ENCODE data around the gene C1QBP. TPM values are rescaled to one million over a fixed set of nuclear protein-coding genes. Genes with fewer than 3 reads are reported as not detected.

The C1QBP gene
- total RNA-seq, 1 experiment from 2014 or later, result 225 TPM

GRCh38 chr17:5425826-5426225 is 13.1 kb downstream of the C1QBP start:
- TF ChIP-seq SIN3A (IDR thresholded peaks at IDR 0.05; ENCODE audit: borderline replicate concordance, insufficient read depth, low read depth, low read length), result no peak
- no peak for TF ChIP-seq CTCF (IDR thresholded peaks at IDR 0.05)
- TF ChIP-seq TCF7L2 (IDR thresholded peaks at IDR 0.05; ENCODE audit: low read depth, low read length), result no peak
- no peak for TF ChIP-seq POLR2AphosphoS5 (IDR thresholded peaks at IDR 0.05; ENCODE audit: low read depth, low read length)
- no peak for TF ChIP-seq REST (IDR thresholded peaks at IDR 0.05; ENCODE audit: insufficient read depth in 1 of 2, low read depth in 2 of 2, low read length in 1 of 2)
- H3K9me3 ChIP-seq (ENCODE audit: control insufficient read depth, insufficient read depth, low read depth, low read length), result no peaks in the 10 kb centered on the region
- no peak overlapping the region for H3K27ac ChIP-seq (ENCODE audit: low read length)
- intact Hi-C loops (cut with micrococcal nuclease; ENCODE audit: unreplicated experiment), result no loop called here
- no peak for DNase-seq (ENCODE audit: low read depth, low spot score)
- H3K4me3 ChIP-seq (ENCODE audit: low read depth in 2 of 2, low read length in 2 of 2), result no peak overlapping the region
- ChIA-PET POLR2A (no interaction called here), CTCF (interaction anchor here (0.6 kb wide), 1 partner anchor 228 kb away, joined by 5 read pairs; no protein-coding TSS in a partner anchor)
- peaks cover 21% of the 10 kb centered on the region for H3K36me3 ChIP-seq (ENCODE audit: control insufficient read depth, insufficient read depth, low read length)
- peaks cover 3% of the 10 kb centered on the region; the same call in 1 of the 2 replicates for H3K4me1 ChIP-seq (ENCODE audit: control insufficient read depth, insufficient read depth, low read length)
- no TSS peak for BruUV-seq (replicated peaks)
- no peak for ATAC-seq
- no peaks in the 10 kb centered on the region for H3K27me3 ChIP-seq (ENCODE audit: control insufficient read depth, insufficient read depth, low read length)
- in situ Hi-C loops (cut with HindIII; ENCODE audit: low pct_unique_long_range_greater_than_20kb, low sequenced_read_pairs), result no loop called here

GRCh38 chr17:5424909-5425308 is 14.0 kb downstream of the C1QBP start:
- Histone ChIP-seq H3K27me3 (ENCODE audit: control insufficient read depth, insufficient read depth, low read length) (no peaks in the 10 kb centered on the region), H3K27ac (ENCODE audit: low read length) (no peak overlapping the region), H3K4me1 (ENCODE audit: control insufficient read depth, insufficient read depth, low read length) (peaks cover 5% of the 10 kb centered on the region; the same call in 1 of the 2 replicates), H3K9me3 (ENCODE audit: control insufficient read depth, insufficient read depth, low read depth, low read length) (no peaks in the 10 kb centered on the region), H3K36me3 (ENCODE audit: control insufficient read depth, insufficient read depth, low read length) (peaks cover 21% of the 10 kb centered on the region), H3K4me3 (ENCODE audit: low read depth in 2 of 2, low read length in 2 of 2) (no peak overlapping the region)
- CTCF ChIA-PET, result no interaction called here
- no TSS peak for BruUV-seq (replicated peaks)
- no peak for ATAC-seq
- TF ChIP-seq CTCF (IDR thresholded peaks at IDR 0.05) (no peak), SIN3A (IDR thresholded peaks at IDR 0.05; ENCODE audit: borderline replicate concordance, insufficient read depth, low read depth, low read length) (no peak), POLR2AphosphoS5 (IDR thresholded peaks at IDR 0.05; ENCODE audit: low read depth, low read length) (no peak)
- intact Hi-C loops (cut with micrococcal nuclease; ENCODE audit: unreplicated experiment) (no loop called here), in situ Hi-C loops (cut with HindIII; ENCODE audit: low pct_unique_long_range_greater_than_20kb, low sequenced_read_pairs) (no loop called here)
- no peak for DNase-seq (ENCODE audit: low read depth, low spot score)
- POLR2A ChIA-PET, result interaction anchor here (0.7 kb wide), 1 partner anchor 50 kb away, joined by 4 read pairs; no protein-coding TSS in a partner anchor

All from Panc1 (cell line).